Stimulated activated CD4-positive, alpha-beta T cell treated with anti-CD3 and anti-CD28 coated beads, TNF-alpha, amount 100 ng/mL, for 24 hours (primary cell): Measurements from ENCODE around the gene MED15.
"Not testable (repeated sequence)": the region's sequence is repeated elsewhere in the genome, so short reads cannot be mapped to it uniquely, and the experiment has no call there.

Experiments used
- DNase-seq, 3 experiments: peaks; one replicate each; pipeline ENCODE4 v3.0.0-alpha.2; 2020; ENCODE audit warnings: low read depth in 3 of 3

MED15 gene

DNA sequence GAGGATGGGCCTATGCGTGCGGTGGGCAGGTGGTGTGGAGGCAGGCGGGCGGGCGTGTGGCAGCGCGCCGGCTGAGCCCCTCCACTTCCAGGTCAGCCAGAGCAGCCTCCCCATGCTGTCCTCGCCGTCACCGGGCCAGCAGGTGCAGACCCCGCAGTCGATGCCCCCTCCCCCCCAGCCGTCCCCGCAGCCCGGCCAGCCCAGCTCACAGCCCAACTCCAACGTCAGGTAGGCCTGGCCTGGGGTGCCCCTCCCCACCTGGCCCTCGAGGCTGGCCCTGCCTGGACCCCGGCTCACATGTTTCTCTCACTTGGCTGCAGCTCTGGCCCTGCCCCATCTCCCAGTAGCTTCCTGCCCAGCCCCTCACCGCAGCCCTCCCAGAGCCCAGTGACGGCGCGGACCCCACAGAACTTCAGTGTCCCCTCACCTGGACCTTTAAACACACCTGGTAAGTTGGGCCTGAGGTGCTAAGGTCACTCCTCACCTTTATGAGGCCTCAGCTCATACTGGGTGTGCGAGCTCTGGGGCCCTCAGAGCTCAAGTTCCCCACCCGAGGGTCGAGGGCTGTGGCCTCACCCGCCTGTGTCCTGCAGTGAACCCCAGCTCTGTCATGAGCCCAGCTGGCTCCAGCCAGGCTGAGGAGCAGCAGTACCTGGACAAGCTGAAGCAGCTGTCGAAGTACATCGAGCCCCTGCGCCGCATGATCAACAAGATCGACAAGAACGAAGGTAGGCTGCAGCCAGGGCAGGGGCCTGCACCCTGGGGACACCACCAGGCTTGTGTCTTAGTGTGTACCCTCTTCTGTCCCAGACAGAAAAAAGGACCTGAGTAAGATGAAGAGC, 75.3 kb downstream of the MED15 start:
- DNase-seq, result no peak

DNA sequence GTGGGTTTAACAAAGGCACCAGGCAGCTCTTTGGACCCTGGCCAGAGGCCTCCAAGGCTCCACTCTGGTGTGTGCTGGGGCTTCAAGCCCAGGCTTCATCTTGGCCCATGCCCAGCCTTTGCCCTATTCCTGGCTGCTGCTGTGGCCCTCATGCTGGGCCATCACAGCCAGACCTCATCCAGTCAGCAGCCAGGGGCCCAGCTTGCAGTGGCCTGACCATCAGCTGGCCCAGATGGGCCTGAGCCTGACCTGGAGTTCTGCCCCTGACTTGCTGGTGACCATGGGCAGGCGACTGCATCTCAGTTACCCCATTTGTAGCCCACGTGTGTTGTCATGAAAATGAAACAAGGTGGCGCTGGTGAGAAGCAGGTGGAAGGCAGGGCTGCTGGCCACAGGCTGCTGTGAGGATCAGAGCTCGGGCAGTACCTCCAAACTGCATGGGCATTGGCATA, 76.1 kb downstream of the MED15 start:
- DNase-seq, result no peak

DNA sequence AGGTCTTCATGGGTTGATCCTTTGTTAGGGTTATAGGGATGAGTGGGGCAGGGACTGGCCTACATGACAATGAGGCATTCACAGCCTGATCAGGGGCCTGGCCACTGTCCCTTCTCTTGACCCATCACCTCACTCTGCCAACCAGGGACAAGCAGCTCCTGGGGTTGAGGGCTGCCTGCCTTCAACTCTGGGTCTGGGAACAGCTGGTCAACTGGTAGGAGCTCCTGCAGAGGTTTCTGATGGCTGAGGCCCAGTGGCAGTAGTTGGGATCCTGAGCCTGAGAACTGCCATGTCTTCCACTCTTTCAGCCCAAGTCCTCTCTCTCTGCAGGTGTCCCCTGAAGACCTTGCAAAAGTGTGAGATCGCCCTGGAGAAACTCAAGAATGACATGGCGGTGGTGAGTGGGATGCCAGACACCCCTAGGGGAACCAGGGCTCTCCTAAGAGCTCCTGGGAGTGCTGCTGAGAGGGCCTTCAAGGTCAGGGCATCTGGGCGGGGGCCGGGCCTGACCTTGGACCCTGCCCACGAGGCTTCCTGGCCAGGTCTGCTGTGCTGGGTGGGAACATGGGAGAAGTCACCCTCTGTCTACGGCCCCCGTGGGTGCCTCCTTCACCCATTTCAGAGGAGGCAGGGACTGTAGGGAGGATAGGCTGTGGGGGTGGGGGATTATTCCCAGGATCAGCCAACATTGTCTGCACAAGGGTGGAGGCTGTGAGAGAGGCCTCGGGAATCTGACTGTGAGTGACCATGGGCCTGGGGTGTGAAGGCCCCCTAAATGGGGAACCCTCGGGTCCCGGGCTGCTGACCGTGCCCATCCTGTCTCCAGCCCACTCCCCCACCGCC, 76.8 kb downstream of the MED15 start:
- DNase-seq, result no peak

DNA sequence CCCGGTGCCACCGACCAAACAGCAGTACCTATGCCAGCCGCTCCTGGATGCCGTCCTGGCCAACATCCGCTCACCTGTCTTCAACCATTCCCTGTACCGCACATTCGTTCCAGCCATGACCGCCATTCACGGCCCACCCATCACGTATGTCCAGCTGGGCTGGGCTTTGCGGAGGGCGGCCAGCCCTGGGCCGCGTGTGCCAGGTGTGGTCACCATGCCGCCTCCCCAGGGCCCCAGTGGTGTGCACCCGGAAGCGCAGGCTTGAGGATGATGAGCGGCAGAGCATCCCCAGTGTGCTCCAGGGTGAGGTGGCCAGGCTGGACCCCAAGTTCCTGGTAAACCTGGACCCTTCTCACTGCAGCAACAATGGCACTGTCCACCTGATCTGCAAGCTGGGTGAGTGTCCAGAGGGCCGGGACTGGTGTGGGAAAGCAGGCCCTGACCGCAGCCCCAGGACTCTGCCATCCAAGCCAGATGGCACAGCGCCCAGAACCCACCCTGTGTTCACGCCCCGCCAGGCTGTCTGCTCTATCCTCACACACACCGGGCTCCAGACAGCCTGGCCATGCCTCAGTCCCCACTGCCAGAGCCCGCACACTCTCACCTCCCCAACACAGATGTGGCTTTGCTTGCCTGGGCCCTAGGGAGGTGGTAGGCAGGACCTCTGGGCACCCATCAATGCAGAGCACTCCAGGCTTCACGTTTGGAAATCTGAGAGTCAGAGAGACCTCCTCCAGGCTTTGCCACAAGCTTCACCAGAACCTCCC, 77.6 kb downstream of the MED15 start:
- no peak for DNase-seq

DNA sequence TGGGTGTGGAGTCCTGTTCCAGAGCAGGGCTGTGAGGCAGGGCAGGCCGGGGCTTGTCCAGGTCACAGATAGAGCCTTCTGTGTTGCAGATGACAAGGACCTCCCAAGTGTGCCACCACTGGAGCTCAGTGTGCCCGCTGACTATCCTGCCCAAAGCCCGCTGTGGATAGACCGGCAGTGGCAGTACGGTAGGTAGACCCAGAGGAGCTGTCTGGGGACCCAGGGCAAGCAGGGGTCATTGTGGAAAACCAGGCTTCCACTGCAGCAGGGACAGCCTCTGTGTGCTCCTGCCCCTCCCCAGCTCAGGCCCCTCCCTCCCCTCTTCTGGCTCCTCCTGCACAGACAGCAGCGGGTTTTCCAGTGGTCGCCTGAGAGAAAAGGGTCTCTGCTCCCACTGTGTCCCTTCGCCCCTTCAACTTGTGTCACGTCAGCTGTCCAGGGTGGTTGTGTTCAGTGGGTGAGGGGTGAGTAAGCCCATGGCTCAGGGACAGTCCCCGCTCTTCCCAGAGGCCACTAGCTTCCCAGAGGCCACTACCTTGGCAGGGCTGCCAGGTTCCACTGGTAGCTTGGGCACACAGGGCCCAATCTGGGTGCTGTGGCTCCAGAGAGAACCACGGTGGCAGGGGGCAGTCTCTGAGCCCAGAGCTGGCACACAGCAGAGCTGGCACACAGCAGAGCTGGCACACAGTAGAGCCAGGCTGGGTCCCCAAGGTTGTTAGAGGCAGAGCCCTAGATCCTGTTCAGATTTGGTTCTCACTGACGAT, 78.4 kb downstream of the MED15 start:
- no peak for DNase-seq

DNA sequence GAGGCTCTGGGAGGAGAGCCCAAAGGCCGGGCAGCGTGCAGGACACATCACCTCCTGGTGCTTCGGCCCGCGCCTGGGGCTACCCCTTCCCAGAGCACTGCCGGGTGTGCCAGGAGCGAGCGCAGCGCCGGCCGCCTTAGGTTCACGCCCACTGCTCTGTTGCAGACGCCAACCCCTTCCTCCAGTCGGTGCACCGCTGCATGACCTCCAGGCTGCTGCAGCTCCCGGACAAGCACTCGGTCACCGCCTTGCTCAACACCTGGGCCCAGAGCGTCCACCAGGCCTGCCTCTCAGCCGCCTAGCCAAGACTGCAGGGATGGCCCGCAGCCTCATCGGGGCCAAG, 79.0 kb downstream of the MED15 start:
- DNase-seq, result no peak

DNA sequence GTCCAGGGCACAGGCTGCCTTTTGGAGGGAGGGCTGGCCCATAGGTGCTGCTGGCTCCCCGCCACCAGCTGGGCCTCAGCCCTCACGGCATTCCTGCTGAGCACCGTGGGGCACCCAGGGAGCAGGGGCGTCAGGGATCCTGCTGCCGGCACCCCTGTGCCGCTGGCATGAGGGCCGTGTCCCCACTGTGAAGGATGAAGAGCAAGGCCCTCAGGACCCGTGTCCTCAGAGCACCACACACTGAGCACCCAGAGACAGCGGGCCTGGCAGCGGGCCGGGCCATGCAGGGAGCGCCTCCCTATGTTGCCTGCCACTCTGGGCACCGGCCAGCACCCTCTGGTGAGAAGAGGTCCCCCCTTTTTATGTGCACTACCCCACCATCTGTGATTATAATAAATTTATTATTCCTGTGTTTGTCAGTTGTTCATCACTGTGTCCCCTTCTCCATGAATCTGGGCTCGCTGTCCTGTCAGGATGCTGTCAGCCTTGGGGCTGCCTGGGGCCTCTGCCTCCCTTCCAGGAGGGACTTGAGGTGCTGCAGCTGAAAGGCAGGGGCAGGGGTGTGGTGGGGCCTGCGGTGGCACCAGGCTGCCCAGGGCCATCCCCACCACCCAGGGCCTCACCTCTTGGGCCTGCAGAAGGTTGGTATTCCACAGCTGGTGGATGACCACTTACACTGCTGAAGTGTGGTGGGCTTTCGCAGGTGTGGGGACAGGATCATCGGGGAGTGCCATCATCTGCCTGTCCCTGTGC, 80.0 kb downstream of the MED15 start:
- no peak for DNase-seq

DNA sequence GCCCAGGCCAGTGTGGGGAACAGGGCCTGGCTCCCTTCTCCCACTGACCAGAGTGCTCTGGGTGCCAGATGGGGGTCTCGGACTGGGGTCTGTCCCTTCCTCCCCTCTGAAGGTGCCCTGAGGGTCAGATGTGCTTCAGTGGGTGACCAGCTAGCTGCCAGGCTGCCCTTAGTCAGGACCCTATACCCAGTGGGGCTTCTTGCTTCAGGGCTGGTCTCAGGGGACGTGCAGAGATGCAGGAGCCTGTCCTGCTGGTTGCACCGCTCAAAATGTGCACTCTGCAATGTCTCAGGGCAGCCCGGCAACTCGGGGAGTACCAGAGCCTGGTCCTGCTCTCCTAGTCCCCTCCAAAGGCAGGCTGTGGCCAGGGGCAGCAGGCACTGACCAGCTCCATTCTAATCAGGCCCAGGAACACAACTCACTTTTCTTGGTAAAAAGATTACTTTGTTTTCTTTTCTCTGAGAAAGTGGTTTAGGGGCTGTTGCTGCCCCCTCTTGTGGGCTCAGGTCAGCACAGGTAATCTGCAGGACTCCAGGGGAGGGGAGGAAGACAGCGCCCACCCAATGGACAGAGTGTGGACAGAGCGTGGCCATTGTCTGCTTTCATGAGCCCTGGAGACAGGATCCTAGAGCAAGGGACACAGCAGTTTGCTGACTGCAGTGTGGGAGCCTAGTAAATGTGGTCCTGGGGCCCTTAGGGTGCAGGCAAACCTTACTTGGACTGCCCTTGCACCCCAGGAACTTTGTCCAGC, 80.9 kb downstream of the MED15 start:
- DNase-seq, result no peak

DNA sequence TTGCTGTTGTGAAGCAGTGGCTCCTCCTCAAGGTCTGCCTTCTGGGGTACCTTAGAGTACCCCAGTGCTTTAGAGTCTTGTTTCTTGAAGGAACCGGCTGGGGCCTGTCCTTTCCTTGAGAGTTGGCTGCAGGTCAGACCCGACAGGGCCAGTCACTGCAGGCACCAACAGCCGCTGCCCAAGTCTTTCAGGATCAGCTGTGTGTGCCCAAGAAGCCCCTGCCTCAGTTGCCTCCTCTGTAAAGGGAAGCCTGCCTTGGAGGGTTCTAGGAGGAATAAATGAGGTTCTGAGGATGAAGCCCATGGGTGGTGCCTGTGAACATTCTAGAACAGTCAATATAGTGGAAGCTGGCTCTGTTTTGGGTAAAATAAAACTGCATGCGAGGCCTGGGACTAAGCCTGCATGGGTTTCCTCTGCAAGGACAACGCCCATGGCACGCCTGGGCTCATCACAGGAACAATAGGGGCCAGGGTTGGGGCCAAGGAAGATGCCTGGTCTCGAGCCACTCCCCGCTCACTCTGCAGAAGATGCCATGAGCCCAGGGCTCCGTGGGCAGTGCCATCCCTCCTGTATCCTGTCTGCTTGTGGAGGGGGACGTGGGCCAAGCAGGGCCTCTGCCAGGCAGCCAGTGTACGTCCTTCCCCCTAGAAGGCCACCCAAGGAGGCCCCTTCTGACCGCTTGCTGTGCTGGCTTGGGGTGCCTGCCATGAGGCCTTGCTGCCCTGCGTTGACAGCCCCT, 81.6 kb downstream of the MED15 start:
- no peak for DNase-seq

DNA sequence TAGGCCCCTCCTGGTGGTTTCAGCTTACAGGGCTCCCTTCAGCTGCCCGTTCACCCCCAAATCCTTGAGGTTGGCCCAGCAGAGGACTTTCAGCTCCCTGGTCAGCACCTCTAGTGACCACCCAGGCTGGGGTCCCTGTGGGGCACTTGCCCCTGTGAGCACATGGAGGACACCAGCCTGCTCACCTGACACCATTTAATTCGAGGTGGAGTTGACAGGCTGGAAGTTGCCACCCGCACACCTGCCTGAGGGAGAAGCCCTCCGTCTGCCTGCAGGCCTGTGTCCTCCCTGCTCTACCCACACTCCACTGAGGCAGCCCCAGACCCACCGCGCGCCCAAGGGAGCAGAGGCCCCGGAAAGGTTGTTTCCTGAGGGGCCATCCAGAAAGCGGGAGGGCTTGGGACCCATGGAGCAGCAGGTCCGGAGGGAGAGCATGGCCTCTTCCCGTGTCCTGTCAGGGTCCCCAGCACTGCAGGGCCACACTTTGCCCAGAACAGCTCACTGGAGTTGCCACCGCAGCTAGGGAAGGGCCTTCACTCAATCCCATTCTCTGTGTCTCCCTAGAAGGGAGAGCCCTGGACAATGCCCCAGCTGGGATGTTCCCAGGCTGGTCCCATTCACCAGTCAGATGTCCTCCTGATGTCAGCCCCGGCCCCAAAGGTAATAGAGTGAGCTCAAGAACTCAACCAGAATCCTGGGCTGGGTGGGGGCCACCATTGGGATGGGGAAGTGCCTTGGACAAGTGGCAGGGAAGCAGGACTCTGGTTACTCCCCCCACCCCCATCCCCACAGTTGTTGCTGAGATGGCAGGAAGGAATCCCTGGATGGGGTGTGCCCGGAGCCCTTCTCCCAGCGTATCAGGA, 82.4 kb downstream of the MED15 start:
- DNase-seq, result no peak

DNA sequence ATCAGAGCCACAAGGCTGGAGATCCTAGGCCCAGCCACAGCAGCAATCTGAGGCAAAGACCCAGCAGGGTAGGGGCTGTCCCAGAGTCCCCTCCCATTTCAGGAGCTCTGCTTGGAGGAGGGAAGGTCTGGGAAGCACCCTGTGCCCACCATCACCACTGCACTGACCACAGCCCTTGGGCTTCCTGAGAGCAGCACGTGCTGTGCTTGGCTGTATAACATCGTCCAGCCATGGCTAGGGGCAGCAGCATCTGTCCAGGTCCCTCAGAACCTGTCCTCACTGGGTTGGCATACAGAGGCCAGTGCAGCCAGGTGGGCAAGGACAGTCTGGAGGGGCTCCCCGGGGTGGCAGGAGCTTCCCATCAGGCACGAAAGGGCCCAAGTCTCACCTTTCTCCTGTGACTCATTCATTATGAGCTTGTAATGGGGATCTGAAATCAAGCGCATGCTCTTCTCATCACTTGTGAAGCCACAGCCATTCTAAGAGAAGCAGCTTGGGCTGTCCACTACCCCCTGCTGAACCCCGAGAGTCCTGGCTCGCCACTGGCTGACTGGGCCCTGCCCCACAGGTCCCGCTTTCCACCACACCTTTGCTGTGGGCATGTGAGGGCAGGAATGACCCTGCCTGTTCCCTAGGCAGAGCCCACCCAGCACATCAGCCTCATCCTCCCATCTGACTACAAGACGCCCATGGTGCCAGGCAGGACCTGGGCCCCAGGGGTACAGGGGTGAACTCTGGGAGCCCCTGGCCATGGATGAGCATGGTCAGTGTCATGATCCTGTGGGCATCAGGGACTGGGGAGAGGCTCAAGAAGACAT, 83.3 kb downstream of the MED15 start:
- DNase-seq, result no peak

DNA sequence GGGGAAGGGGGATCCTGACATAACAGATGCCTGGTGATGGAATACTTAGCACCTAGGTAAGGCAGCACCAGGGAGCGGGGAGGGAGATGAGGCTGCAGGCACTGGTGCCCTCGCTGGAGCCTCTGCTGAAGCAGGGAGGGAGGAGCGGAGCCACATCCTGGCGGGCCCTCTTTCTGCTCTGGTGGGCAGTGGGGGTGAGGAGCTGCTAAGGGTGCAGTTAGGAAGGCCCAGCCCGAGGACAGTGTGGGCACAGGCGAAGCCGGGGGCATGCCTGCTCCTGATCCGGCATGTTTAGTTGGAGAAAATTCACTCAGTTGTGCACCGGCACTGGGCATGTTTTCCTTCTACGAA, 83.9 kb downstream of the MED15 start:
- DNase-seq, result no peak

DNA sequence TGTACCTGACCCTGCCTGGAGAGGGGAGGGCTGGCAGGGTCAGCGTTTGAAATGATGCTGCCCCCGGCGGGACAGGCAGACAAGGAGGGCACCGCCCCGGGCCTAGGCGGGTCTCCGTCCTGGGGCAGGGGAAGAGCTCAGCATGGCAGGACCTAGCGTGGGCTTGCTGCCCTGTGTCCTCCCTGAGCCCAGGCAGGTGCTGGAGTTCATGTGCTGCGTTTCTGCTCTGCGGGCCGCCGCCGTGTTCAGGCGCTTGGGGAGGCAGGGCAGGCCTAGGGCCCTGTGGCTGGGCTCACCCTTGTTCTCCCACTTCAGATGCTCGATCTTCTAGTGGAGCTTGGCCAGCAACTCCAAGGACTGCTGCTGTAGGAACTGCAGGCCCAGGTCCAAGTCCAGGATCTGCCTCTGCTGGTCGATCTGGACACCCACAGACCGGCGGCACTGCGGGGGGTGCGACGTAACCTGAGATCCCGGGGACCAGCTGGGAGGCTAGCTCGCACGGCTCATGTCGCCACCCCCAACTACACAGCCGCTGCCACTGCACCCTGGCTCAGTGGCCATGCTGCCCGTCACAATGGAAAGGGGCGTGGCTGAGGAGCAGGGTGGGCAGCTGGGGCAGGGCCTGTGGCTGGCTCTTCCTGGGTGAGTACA, 84.4 kb downstream of the MED15 start:
- DNase-seq, result no peak

DNA sequence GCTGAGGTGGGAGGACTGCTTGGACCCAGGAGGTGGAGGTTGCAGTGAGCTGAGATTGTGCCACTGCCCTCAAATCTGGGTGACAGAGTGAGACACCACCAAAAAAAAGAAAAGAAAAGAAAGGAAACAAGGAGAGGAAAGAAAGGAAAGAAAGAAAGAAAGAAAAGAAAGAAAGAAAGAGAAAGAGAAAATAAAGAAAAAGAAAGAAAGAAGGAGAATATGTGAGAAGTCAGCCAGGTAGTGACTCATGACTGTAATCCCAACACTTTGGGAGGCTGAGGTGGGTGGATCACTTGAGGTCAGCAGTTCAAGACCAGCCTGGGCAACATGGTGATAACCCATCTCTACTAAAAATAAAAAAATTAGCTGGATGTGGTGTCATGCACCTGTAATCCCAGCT, 86.6 kb downstream of the MED15 start:
- DNase-seq, result not testable (repeated sequence)

DNA sequence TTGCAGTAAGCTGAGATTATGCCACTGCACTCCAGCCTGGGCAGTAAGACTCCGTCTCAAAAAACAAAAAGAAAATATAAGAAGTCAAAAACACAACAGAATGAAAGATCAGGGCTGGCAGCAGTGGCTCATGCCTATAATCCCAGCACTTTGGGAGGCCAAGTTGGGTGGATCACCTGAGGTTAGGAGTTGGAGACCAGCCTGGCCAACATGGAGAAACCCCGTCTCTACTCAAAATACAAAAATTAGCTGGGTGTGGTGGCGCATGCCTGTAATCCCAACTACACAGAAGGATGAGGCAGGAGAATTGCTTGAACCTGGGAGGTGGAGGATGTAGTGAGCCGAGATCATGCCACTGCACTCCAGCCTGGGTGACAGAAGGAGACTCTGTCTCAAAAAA, 87.1 kb downstream of the MED15 start:
- DNase-seq, result not testable (repeated sequence)

DNA sequence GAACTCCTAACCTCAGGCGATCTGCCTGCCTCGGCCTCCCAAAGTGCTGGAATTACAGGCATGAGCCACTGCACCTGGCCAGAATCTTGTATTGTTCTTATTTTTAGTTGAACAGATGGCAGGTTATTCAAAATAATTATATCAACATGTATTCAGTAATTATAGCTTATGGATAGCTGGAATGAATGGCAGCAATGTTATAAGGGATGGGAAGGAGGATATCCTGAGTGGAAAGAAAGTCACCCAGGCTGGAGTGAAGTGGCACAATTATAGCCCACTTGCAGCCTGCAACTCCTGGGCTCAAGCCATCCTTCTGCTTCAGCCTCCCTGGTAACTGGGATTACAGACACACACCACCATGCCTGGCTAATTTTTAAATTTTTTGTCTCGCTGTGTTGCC, 88.1 kb downstream of the MED15 start:
- DNase-seq, result no peak

DNA sequence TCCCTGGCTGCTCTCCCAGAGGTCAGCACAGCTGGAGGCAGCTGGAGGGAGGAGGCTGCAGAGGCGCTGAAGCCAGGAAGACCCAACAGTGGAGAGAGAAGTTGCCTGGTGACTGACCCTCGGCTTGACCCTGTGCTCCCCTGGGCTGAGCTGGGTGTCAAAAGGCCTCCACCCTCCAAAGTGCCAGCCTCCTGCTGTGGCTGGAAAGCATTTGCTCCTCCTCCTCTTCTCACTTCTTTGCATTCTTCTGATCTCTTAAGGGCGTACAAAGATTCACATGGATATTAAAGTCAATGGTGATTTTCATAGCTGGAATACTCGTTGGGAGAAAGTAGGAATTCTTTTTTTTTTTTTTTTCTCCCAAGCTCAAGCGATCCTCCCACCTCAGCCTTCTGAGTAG, 91.7 kb downstream of the MED15 start:
- DNase-seq, result no peak
